GM23338 (cell line): Measurements from ENCODE around the gene FRMD4A. TPM values are rescaled to one million over a fixed set of nuclear protein-coding genes. Genes with fewer than 3 reads are reported as not detected.

Source experiments
- CREB1 ChIP-seq: fragments of 250-450 bp; sonication (Bioruptor Pico); IDR thresholded peaks from 2 replicates; pipeline ENCODE4 v1.5.0; 2020; ENCODE audit warnings: low read depth, mild to moderate bottlenecking, moderate library complexity
- EZH2 ChIP-seq: fragments of 200-600 bp; sonication (generic); IDR thresholded peaks from one replicate; pipeline ENCODE4 v1.8.0; 2017; ENCODE audit warnings: antibody characterized with exemption, mild to moderate bottlenecking, low read depth; ENCODE audit not compliant: unreplicated experiment
- EZH2phosphoT487 ChIP-seq: fragments of 200-600 bp; sonication (generic); IDR thresholded peaks from one replicate; pipeline ENCODE4 v1.8.1; 2018; ENCODE audit warnings: antibody characterized with exemption; ENCODE audit not compliant: unreplicated experiment
- JUNB ChIP-seq: IDR thresholded peaks from one replicate; pipeline ENCODE4 v1.6.1; 2016; ENCODE audit warnings: antibody characterized with exemption; ENCODE audit not compliant: unreplicated experiment
- REST ChIP-seq: IDR thresholded peaks from one replicate; pipeline ENCODE4 v1.6.1; 2018; ENCODE audit warnings: antibody characterized with exemption; ENCODE audit not compliant: unreplicated experiment
- ZNF331 ChIP-seq: fragments of 250-450 bp; sonication (Bioruptor Pico); IDR thresholded peaks from 2 replicates; pipeline ENCODE4 v1.5.0; 2020; ENCODE audit warnings: low read depth, mild to moderate bottlenecking, moderate library complexity
- ZNF462 ChIP-seq: fragments of 250-450 bp; sonication (Bioruptor Pico); IDR thresholded peaks from 2 replicates; pipeline ENCODE4 v1.5.0; 2020; ENCODE audit warnings: mild to moderate bottlenecking, moderate library complexity
- polyA plus RNA-seq: library from polyadenylated mRNA; unstranded; fragments of >200 nt; fragmentation: Nextera tagmentation; extraction: Ambion mirVana; gene quantifications from 2 replicates; pipeline ENCODE4 v1.2.1, GENCODE V29; 2016
- total RNA-seq: library from RNA; depleted of rRNA; stranded (reverse); fragments of >200 nt; shearing (Covaris generic); gene quantifications from 2 replicates; pipeline ENCODE4 v1.2.3, GENCODE V29; 2014

The FRMD4A gene
- total and polyA plus RNA-seq, 2 experiments from 2014 or later, result 14.0 to 20.1 TPM

GRCh38 chr10:13834581-13835286, 496.0 kb downstream of the FRMD4A start (continued):
- TF ChIP-seq ZNF462 (CRISPR knock-in tag) (no peak), ZNF331 (CRISPR knock-in tag) (no peak), EZH2phosphoT487 (no peak), EZH2 (no peak), REST (no peak), JUNB (no peak), CREB1 (CRISPR knock-in tag) (no peak)
